GM23338 (cell line): ENCODE data around the gene DPF3. TPM values are rescaled to one million over a fixed set of nuclear protein-coding genes. Genes with fewer than 3 reads are reported as not detected.

Source experiments
- ATAC-seq: fragments of 200-7000 bp; cut with Tn5 transposase; 3 replicates; pipeline ENCODE4 v1.9.1; 2020
- DNase-seq: peaks from one replicate; pipeline ENCODE4 v3.0.0-alpha.2; 2015; ENCODE audit warnings: low spot score
- H2AFZ ChIP-seq: fragments of 200-600 bp; sonication (generic); 2 replicates; pipeline ENCODE4 v1.8.0; 2016; ENCODE audit warnings: antibody characterized with exemption, mild to moderate bottlenecking, moderate library complexity
- H3F3A ChIP-seq: fragments of 200-600 bp; sonication (generic); replicated peaks from 2 replicates; pipeline ENCODE4 v1.8.0; 2017; ENCODE audit warnings: antibody characterized with exemption, mixed run types, low read depth
- H3K27ac ChIP-seq: fragments of 200-600 bp; sonication (generic); 2 replicates; pipeline ENCODE4 v1.6.1; 2016; ENCODE audit warnings: low read depth
- H3K27me3 ChIP-seq: fragments of 200-600 bp; sonication (generic); 2 replicates; pipeline ENCODE4 v1.8.0; 2016; ENCODE audit warnings: mild to moderate bottlenecking, mixed run types, moderate library complexity; ENCODE audit not compliant: insufficient read depth
- H3K36me3 ChIP-seq: fragments of 200-600 bp; sonication (generic); 2 replicates; pipeline ENCODE4 v1.8.0; 2016; ENCODE audit warnings: mild to moderate bottlenecking; ENCODE audit not compliant: insufficient read depth
- H3K4me1 ChIP-seq: fragments of 200-600 bp; sonication (generic); 2 replicates; pipeline ENCODE4 v1.8.0; 2016; ENCODE audit warnings: mild to moderate bottlenecking, moderate library complexity; ENCODE audit not compliant: insufficient read depth
- H3K4me2 ChIP-seq: fragments of 200-600 bp; sonication (generic); 2 replicates; pipeline ENCODE4 v1.7.1; 2017; ENCODE audit warnings: mixed run types
- H3K4me3 ChIP-seq: fragments of 200-600 bp; sonication (generic); 2 replicates; pipeline ENCODE4 v1.6.1; 2016; ENCODE audit warnings: mixed run types
- H3K79me2 ChIP-seq: fragments of 200-600 bp; sonication (generic); replicated peaks from 2 replicates; pipeline ENCODE4 v1.8.0; 2017; ENCODE audit warnings: mild to moderate bottlenecking; ENCODE audit not compliant: insufficient read depth
- H3K9me2 ChIP-seq: fragments of 200-600 bp; sonication (generic); 2 replicates; pipeline ENCODE4 v1.8.0; 2017; ENCODE audit not compliant: insufficient read depth
- H4K20me1 ChIP-seq: fragments of 200-600 bp; sonication (generic); replicated peaks from 2 replicates; pipeline ENCODE4 v1.8.0; 2017; ENCODE audit warnings: mild to moderate bottlenecking; ENCODE audit not compliant: insufficient read depth
- H3K27ac Mint-ChIP-seq: 2 replicates; pipeline ENCODE4 v1.8.0; 2020; ENCODE audit warnings: inconsistent platforms, mild to moderate bottlenecking, moderate library complexity, mixed read lengths
- H3K27me3 Mint-ChIP-seq: 3 replicates; pipeline ENCODE4 v1.8.0; 2022; ENCODE audit warnings: low read depth, mild to moderate bottlenecking, moderate library complexity, mixed read lengths, inconsistent platforms; ENCODE audit not compliant: insufficient read depth, poor library complexity
- H3K36me3 Mint-ChIP-seq: 3 replicates; pipeline ENCODE4 v1.8.0; 2021; ENCODE audit warnings: low read depth, mild to moderate bottlenecking, inconsistent platforms, moderate library complexity, mixed read lengths
- H3K4me1 Mint-ChIP-seq: 3 replicates; pipeline ENCODE4 v1.8.0; 2020; ENCODE audit warnings: mild to moderate bottlenecking, inconsistent platforms, mixed read lengths
- H3K4me3 Mint-ChIP-seq: 3 replicates; pipeline ENCODE4 v1.8.0; 2021; ENCODE audit warnings: moderate library complexity, mild to moderate bottlenecking, inconsistent platforms, mixed read lengths
- H3K9me3 Mint-ChIP-seq: 3 replicates; pipeline ENCODE4 v1.8.0; 2020; ENCODE audit warnings: moderate library complexity, mild to moderate bottlenecking, inconsistent platforms, mixed read lengths
- CREB1 ChIP-seq: fragments of 250-450 bp; sonication (Bioruptor Pico); IDR thresholded peaks from 2 replicates; pipeline ENCODE4 v1.5.0; 2020; ENCODE audit warnings: low read depth, mild to moderate bottlenecking, moderate library complexity
- EZH2 ChIP-seq: fragments of 200-600 bp; sonication (generic); IDR thresholded peaks from one replicate; pipeline ENCODE4 v1.8.0; 2017; ENCODE audit warnings: antibody characterized with exemption, mild to moderate bottlenecking, low read depth; ENCODE audit not compliant: unreplicated experiment
- EZH2phosphoT487 ChIP-seq: fragments of 200-600 bp; sonication (generic); IDR thresholded peaks from one replicate; pipeline ENCODE4 v1.8.1; 2018; ENCODE audit warnings: antibody characterized with exemption; ENCODE audit not compliant: unreplicated experiment
- JUNB ChIP-seq: IDR thresholded peaks from one replicate; pipeline ENCODE4 v1.6.1; 2016; ENCODE audit warnings: antibody characterized with exemption; ENCODE audit not compliant: unreplicated experiment
- NANOG ChIP-seq: IDR thresholded peaks from 2 replicates; pipeline ENCODE4 v1.6.1; 2016; ENCODE audit warnings: antibody characterized with exemption, borderline replicate concordance
- POLR2AphosphoS5 ChIP-seq: IDR thresholded peaks from 2 replicates; pipeline ENCODE4 v1.6.1; 2016; ENCODE audit warnings: antibody characterized with exemption, low read depth
- ZNF114 ChIP-seq: fragments of 250-450 bp; sonication (Bioruptor Pico); IDR thresholded peaks from 2 replicates; pipeline ENCODE4 v1.5.0; 2020; ENCODE audit warnings: mild to moderate bottlenecking, moderate library complexity
- ZNF331 ChIP-seq: fragments of 250-450 bp; sonication (Bioruptor Pico); IDR thresholded peaks from 2 replicates; pipeline ENCODE4 v1.5.0; 2020; ENCODE audit warnings: low read depth, mild to moderate bottlenecking, moderate library complexity
- ZNF462 ChIP-seq: fragments of 250-450 bp; sonication (Bioruptor Pico); IDR thresholded peaks from 2 replicates; pipeline ENCODE4 v1.5.0; 2020; ENCODE audit warnings: mild to moderate bottlenecking, moderate library complexity
- polyA plus RNA-seq: library from polyadenylated mRNA; unstranded; fragments of >200 nt; fragmentation: Nextera tagmentation; extraction: Ambion mirVana; gene quantifications from 2 replicates; pipeline ENCODE4 v1.2.1, GENCODE V29; 2016
- total RNA-seq: library from RNA; depleted of rRNA; stranded (reverse); fragments of >200 nt; shearing (Covaris generic); gene quantifications from 2 replicates; pipeline ENCODE4 v1.2.3, GENCODE V29; 2014

The DPF3 gene
- total and polyA plus RNA-seq, 2 experiments from 2014 or later, result 0.18 to 1.0 TPM

- H3K4me3 Mint-ChIP-seq, result no peak overlapping the region
- ATAC-seq (no peak), DNase-seq (no peak)
- Histone ChIP-seq H3K4me1 (peaks cover 6% of the 10 kb centered on the region; the same call in 1 of the 2 replicates), H3K27ac (no peak overlapping the region), H3K9me2 (peaks cover 5% of the 10 kb centered on the region; the same call in 1 of the 2 replicates), H3K27me3 (peaks cover 36% of the 10 kb centered on the region), H3K4me2 (no peak overlapping the region), H3K79me2 (no peaks in the 10 kb centered on the region), H3K36me3 (no peaks in the 10 kb centered on the region), H3K4me3 (no peak overlapping the region), H4K20me1 (no peaks in the 10 kb centered on the region), H2AFZ (no peak overlapping the region), H3F3A (no peaks in the 10 kb centered on the region)
- peaks cover 24% of the 10 kb centered on the region for H3K27me3 Mint-ChIP-seq
- TF ChIP-seq EZH2phosphoT487, result no peak
- TF ChIP-seq EZH2, result no peak
- no peak for TF ChIP-seq ZNF462 (CRISPR knock-in tag)
- TF ChIP-seq NANOG, result no peak
- no peak for TF ChIP-seq ZNF331 (CRISPR knock-in tag)
- TF ChIP-seq POLR2AphosphoS5, result no peak
- H3K9me3 Mint-ChIP-seq, result no peaks in the 10 kb centered on the region
- no peak overlapping the region for H3K27ac Mint-ChIP-seq
- H3K4me1 Mint-ChIP-seq, result peaks cover 23% of the 10 kb centered on the region
- no peaks in the 10 kb centered on the region; the same call in 2 of the 3 replicates for H3K36me3 Mint-ChIP-seq
Measured at GRCh38 chr14:72808564-72808963, 85.3 kb downstream of the DPF3 start.

- Histone ChIP-seq H3K4me3 (no peak overlapping the region), H3K9me2 (peaks cover 20% of the 10 kb centered on the region), H3K4me2 (no peak overlapping the region), H3F3A (no peaks in the 10 kb centered on the region), H4K20me1 (no peaks in the 10 kb centered on the region), H3K79me2 (no peaks in the 10 kb centered on the region), H3K27me3 (peaks cover 49% of the 10 kb centered on the region), H2AFZ (no peak overlapping the region), H3K27ac (no peak overlapping the region), H3K36me3 (no peaks in the 10 kb centered on the region), H3K4me1 (peaks cover 6% of the 10 kb centered on the region; the same call in 1 of the 2 replicates)
- H3K4me1 Mint-ChIP-seq, result peaks cover 21% of the 10 kb centered on the region
- H3K4me3 Mint-ChIP-seq, result no peak overlapping the region
- H3K27ac Mint-ChIP-seq, result no peak overlapping the region
- peaks cover 55% of the 10 kb centered on the region for H3K27me3 Mint-ChIP-seq
- H3K36me3 Mint-ChIP-seq, result peaks cover 4% of the 10 kb centered on the region
- no peak for ATAC-seq
- no peak for DNase-seq
- peaks cover 8% of the 10 kb centered on the region; the same call in 2 of the 3 replicates for H3K9me3 Mint-ChIP-seq
- TF ChIP-seq CREB1 (CRISPR knock-in tag) (no peak), ZNF331 (CRISPR knock-in tag) (no peak), ZNF114 (CRISPR knock-in tag) (no peak), POLR2AphosphoS5 (no peak), JUNB (no peak)
Measured at GRCh38 chr14:72802588-72802946, 91.3 kb downstream of the DPF3 start.
